Thyroid gland (tissue), 4 donors: ENCODE results near the gene CEBPB.

Experiments used
- CTCF ChIP-seq, 6 experiments: fragments of 200-600 bp in 3 of 6; fragments of 450-650 bp in 3 of 6; sonication (generic) in 3 of 6; IDR thresholded peaks; one replicate each; pipeline ENCODE4 v1.5.1; 2016 to 2019; ENCODE audit warnings: antibody characterized with exemption in 6 of 6, mild to moderate bottlenecking in 2 of 6, inconsistent platforms in 1 of 6, moderate library complexity in 1 of 6
- POLR2A ChIP-seq, 2 donors: fragments of 450-650 bp; IDR thresholded peaks; one replicate each; pipeline ENCODE4 v1.6.1; 2017; ENCODE audit warnings: antibody characterized with exemption in 2 of 2, mild to moderate bottlenecking in 2 of 2, moderate library complexity in 1 of 2

- TF ChIP-seq CTCF (IDR thresholded peaks at IDR 0.05): no peak
- TF ChIP-seq POLR2A (IDR thresholded peaks at IDR 0.05): no peak
These were observed 38.6 kb downstream of the CEBPB start for GRCh38 chr20:50229156-50229607.
